Measurements from ENCODE around the gene SIX3.

SIX3 gene

DNA sequence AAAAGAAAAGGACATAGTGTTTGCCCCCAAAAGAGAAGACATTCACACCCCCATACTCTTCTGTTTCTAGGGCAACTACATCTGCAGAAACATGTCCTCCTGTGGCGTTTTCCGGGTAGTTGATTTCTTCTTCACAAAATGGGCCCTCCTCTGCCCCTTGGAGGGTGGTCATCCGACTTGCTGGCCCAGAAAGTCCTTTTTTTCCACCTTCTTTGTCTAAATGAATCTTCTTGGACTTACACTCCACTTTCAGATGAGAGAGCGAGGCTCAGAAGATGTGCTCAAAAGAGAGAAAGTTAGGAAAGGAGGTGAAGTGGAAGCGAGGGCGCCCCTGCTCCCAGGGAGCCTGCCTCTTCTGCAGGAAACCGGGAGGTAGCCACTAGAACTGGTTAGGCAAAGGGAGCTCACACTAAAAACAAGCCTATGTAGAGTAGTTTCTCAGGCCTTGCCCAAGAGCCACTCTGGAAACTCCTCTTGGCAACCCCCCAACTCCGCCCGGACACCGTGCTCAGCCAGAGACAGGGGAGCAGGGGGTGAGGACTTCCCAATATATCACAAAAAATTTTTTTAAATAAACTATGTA lies 10.2 kb upstream of the SIX3 start:
- DNase-seq, result no peak

DNA sequence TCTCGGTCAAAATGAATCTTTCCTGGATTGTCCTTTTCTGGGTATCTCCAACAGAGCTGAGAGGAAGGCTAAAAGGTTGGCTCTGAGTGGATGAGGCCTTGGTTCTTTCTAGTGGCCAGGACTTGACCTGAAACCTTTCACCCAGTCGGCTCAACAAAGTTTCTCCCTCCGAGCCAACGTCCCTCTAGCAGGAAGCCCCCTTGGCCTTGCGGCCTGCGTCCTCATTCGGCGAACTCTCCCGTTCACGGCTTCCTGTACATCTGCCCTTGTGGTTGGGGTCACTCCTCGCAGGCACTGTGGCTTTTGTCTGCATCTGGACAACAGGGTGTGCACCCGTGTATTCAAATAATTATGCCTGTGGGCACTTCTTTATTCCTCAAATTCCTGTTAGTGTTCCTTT lies 9.4 kb upstream of the SIX3 start:
- no peak for DNase-seq

DNA sequence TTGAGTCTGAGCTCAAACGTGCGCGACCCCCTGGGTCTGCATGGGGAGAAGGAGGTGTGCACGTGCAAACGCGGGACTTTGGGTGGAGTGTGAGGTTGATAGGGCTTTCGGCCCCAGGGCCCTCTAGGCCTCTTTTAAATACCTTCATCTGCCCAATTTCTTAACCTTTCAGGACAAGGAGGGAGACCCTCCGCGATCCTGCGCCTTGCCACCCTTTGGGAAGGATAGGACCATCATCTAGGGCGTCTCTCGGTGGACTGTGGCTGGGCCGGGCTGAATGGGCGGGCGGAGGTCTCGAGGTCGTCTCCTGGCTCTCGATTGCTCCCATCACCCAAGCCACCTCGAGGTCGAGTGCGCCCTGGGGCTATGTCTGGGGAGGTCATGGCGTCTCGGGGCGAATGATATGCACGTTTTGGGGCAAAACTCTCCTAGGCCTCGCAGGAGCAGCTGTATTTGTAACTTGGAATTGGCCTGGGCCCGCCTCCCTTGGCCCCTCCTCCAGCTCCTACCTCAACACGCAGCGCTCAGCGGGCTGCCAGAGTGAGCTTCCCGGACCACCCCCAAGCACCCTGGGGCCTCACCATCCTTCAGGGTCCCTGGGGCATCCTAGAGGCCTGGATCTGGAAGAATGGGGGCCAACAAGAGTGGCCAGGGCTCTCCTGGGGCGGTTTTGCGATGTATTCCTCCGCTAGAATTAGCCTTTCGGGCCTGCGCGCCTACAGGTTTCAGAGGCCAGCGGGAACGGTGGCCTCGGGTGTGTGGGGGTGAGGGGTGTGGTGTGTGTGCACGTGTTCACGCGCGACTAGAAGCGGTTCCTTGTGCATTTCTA lies 8.7 kb upstream of the SIX3 start:
- DNase-seq, result peak in 1 of 2 experiments; percentile 3

DNA sequence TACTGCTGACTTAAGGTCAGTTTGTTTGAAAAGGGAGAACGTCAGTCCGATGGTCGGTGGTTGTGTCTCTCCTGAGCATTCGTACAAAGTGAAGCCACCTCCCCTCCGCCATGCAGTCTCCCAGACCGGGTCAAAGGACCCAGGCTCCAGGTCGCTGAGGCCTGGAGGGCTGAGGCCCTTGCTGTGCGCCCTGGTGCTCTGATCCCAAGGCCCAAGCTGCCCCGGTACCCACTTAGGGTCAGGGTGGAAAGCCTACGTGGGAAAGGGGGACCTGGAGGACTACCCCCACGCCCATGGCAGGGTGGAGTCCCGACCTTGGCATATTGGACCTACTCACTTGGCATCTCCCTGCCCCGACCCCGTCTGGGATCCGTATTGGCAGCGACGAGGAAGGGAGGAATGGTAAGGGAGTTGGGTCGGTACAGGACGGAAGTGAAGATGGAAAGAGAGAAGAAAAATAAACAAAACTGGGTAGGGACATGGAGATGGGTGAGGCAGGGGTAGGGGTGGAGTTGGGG lies 8.0 kb upstream of the SIX3 start:
- DNase-seq, result peak in 1 of 2 experiments; percentile 2

DNA sequence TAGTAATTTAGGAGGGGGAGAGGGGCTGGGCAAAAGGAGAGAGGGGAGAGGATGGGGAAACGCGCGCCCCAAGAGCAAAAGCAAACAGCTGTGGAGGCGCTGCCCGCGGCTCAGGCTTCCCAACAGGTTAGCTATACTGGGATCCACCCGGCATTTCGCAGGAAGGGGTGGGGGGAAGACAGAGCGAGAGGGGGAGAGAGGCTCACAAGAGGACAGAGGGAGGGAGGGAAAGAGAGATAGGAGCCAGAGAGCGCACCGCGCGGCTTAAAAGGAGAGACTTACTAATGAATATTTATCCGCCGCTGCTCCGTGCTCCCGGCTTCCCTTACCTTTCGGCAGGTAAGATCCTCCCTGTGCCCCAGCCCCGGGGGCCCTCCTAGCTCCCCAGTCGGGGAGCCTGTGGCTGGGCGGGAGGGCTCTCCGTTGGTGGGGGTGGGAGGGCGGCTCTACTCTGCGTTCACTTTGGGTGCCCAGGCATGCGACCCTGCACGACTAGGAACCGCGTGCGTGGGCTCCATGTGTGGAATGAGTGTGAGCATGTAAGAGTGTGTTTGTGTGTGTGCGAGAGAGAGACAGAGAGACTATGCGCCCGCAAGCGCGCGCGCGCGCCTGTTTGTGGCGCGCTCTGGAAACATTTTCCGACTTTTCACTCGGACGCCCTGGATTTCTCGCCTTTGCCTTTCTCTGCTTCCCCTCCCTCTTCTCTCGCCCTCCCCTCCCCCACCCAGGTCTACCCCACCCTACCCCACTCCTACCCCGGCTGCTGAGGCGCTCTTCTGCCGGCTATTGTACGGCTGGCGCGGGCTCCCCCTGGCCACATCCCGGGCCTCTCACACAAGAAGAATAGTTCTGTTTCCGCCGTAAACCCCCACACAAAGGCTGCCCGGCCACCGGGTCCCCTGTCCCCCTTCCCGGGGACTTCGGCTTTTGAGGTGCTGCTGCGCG lies 7.2 kb upstream of the SIX3 start:
- DNase-seq, result peak in 1 of 2 experiments; percentile 3

DNA sequence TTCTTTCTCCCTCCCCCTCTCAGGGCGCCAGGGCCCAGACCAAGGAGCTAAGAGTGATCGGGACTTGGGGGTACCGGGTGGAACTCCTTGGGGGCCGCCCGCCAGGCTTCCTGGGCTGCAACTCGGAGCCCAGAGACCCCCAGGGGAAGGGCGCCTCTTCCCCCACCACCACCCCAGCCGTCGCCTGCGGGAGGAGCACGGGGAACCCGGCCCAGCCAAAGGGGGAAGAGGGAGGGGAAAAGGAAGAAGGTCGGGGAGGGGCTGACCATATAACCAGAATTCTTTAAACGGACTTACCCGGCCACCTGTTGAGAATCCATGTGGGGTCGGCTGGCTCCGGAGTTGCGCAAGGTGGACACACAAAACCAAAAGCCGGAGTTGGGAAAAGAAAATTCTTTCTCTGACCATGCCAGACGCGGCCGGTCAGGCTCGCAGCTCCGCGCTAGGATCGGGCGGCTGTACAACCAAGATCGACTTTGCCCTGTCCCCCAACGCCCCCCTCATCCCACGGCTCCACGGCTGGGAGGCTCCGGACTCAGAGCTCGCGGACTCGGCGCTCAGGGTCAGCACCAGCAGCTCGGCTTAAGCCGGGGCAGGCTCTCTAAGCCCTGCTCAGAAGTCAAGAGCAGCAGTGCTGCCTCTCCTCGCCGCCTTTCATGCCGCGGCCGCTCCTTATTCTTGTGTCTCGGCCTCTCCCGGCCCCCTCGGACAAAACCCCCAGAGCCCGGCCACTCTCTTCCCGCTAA lies 6.3 kb upstream of the SIX3 start:
- peak in 1 of 2 experiments; percentile 4 for DNase-seq

DNA sequence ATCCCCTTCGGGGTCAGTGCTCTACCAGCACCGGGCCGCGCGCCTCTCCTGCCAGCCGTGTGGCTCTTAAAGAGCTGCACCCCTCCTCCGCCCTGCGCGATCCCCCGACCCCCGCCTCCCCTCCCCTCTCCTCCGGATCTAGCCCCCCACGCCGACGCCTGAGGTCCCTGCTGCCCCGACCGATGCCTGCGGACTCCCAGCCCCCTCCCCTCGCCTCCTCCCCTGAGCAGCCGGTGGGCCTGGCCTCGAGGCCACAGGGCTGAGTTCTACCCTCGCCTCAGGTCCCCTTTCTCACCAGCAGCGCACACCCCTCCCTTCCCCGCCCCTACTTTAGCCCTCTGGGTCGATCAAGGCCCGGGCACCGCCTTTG lies 5.8 kb upstream of the SIX3 start:
- peak in 1 of 2 experiments; percentile 1 for DNase-seq

DNA sequence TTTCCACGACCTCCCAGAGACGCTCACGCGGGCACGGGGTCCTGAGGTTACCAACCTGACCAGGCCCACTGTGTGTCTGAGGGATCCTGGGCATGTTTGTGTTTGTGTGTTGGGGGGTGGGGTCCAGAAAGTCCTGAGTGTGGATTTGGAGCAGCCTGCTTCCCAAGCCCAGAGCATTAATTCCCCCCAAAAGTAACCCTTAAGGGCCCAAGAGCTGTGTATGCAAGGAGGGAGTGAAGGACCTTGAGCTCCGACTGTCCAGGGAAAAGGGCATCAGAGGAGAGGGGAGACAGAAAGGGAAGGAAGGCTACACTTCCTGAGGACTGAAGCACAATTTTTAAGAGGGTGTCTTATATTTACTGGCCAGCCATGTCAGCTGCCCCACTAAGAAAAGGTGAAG lies 5.2 kb upstream of the SIX3 start:
- DNase-seq, result no peak

DNA sequence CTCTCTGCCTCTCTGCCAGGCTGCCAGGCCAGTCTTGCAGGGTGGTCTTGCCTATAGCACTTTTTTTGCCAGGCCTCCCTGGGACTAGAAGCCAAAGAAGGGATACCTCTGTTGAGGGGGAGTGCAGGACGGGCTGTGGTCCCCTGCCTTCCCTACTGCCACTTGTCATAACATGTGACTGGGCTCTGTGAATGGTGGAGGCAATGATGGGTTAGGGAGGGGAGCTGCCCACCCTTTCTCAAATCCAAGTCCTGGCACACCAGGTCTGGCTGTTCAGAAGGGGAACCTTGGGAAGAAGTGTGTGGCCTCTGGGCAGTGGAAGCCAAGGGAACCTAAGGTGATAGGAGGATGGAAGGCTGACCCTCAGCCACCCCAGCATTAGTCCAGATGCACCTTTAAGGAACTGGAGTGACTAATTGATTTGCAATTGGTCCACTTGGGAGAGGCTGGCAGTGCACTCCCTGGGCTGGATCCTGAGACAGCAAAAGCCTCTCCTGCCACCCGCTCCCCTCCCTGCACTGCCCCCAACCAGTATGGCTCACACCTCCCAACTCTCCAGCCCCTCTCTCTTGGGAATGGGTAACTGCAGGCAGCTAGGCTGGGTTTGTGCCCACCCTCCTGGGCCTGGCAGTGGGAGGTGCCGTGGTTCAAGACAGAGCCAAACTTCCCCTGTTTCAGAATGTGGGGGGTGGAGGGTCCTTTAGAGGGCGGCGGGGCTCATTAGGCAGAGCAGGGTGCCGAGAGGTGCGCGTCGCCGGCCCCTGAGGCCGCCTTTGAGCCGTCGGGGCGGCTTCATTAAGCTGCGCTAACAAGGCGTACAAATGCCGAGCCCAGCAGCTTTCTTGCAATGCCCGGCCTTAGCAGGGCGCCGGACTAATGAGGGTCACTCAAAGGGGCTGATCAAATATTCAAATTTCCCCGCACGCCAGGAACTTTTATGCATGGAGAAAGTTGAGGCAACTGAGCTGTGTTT lies 4.5 kb upstream of the SIX3 start:
- no peak for DNase-seq

DNA sequence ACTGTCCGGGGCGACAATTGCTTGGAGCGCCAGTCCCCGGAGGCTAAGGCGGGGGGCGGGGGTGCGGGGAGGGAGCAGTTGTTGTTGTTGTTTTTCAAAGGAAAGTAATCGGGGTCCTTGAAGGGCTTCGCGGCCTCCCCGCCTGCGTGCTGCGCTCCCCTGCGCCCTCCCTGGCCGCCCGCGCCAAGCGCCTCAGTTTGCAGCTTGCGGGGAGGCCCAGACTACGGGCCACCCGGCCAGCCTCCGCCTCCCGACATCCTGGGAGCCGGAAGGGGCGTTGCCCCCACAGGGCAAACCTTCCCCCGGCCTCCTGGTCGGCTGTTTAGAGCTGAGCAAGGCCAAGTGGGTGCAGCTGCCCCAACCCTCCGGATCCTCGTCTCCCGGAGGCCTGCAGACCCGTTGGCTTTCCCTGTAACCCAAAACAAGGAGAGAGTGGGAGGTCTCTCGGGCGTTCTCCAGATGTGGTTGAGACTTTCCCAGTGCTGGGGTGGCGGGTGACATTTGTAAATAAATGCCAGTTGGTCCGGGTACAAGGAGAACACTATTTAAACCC lies 3.7 kb upstream of the SIX3 start:
- DNase-seq, result peak; percentile 30 to 49

DNA sequence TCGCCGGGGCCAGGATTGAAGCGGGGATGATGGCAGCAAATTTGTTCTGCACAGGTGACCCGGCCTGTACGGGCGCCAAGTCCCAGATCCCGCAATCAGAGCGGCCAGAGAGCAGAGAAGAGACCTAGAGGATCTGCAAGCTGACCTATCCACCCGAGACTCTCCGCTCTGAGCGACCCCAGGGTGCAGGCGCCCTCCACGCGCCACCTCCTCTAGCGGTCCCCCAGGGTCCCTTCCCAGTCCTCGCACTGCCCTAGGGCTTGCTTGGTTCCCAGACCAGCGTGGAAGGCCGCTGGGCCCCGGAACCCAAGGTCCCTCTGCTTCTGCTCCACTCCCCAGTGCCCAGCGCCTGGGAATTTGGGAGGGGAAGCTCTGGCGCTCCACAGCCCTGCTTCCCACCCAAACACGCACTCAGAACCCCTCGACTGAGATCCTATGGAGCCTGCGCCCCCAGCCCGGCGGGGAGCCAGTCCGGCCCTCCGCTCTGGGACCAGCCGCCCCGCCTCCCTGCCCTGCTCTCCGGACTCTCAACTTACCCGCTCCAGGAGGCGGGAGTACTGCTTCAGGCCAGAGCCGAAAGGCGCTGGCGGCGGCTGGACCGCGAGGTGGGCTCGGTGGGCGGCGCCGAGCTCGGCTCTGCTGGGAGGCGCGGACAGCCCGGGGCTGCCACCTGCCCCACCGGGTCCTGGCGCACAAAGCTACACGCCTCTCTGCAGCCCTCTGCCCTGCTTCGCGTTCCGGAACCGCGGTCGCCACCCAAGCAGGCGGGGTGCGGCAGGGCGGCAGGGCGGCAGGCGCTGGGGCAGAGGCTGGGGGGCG lies 3.0 kb upstream of the SIX3 start:
- DNase-seq, result peak in 1 of 2 experiments; percentile 2

DNA sequence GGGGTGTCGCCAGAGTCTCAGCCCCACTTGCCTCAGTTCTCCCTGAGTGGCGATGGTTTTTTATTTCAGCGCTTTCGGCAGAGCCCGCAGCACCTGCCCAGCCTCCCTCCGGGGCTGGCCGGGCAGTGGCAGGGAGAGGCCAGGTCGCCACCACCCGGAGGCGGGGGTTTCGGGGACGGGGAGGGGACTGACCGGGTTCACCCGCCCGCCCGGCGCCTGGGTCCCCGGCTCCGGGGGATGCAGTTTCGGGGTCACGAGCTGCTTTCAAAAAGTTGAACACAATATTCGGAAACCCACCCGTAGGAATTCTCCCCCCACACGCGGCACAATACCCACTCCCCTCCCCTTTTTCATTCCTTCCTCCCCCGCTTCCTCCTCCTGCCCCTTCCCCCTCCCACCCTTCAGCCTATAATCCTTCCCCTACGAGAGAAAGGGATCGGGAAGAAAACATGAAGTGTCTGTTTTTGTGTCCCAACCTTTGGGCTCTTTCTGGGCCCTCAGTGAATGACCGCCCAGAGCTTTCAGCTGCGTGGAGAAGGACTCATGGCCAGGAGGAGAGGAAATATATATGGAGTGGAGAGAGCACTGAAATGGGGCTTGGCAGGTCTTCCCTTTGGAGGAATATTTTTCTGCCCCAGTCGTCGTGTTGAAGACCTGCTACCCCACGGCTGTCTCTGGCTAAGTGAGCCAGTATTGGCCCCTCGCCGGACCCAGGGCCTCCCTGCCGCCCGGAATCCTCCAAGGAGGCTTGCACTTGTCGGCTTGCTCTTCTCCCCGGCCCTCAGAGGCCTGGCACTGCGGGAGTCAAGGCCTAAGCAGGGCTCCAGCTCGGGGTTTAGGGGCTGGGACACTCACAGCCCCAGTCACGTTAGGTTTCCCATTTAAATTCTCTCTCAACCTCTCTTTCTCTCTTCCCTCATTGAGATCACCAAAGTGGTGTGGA lies 2.1 kb upstream of the SIX3 start:
- DNase-seq, result no peak

DNA sequence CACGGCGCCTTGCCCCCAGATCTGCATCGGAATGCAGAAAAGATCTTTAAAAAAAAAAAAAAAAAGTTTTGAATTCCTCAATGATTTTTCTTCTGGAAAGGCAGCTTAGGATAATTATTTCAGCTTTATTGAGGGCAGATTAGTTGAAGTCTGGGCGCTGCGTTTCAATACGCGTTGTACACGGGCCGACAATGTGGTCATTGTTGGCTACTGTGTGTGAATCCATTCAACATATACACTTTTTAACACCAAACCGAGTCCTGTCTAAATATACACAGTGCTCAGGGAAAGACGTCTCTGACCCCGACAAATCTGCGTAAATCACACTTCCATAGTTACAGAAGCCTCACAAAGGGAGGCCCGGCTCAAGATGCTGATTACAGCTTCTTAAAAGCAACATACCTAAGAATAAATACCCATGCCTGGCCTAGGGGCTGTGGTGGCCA lies 1.4 kb upstream of the SIX3 start:
- DNase-seq, result no peak

DNA sequence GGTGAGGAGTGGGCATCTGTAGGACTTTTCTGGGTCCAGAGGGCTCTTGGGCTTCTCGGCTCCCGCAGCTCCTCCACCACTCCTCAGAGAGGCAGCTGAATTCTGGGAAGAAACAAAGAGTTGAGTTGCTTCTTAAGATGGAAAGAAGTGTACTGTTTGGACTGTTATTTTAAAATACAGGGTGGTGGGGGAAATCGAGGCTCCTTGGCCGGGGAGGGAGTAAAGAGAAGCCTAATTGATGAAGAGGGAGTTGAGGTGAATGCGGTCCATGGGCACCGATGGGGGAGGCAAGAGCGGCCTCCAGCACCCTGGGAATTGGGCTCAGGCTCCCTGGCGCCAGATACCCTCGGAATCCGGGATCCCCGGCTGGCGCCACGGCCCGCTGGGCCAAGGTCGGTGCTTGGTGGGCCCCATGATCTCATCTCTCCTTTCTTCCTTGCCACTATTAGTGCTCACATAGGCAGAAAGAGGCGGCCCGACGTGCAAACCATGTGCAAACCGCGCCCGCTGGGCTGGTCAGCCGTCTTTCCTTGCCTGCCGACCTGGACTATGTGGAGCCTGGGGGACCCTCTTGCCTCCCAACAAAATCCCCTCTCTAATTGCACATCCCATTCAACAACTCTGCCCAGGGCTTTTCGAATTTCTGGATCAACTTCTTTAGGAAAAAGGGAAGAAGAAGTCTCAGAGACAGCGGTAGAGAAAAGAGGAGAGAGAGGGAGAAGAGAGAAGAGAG lies 604 bp upstream of the SIX3 start:
- peak in 1 of 2 experiments; percentile 7 for DNase-seq

DNA sequence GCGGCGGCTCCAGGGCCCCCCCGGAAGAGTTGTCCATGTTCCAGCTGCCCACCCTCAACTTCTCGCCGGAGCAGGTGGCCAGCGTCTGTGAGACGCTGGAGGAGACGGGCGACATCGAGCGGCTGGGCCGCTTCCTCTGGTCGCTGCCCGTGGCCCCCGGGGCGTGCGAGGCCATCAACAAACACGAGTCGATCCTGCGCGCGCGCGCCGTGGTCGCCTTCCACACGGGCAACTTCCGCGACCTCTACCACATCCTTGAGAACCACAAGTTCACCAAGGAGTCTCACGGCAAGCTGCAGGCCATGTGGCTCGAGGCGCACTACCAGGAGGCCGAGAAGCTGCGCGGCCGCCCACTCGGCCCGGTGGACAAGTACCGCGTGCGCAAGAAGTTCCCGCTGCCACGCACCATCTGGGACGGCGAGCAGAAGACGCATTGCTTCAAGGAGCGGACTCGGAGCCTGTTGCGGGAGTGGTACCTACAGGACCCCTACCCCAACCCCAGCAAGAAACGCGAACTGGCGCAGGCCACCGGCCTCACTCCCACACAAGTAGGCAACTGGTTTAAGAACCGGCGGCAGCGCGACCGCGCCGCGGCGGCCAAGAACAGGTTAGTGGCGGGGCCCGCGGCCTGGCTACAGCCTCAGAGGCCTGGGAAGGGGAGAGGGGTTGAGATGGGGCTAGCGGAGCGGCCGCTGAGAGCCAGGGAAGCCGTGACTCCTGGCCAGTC lies 965 bp downstream of the SIX3 start:
- peak in 1 of 2 experiments; percentile 24 for DNase-seq

DNA sequence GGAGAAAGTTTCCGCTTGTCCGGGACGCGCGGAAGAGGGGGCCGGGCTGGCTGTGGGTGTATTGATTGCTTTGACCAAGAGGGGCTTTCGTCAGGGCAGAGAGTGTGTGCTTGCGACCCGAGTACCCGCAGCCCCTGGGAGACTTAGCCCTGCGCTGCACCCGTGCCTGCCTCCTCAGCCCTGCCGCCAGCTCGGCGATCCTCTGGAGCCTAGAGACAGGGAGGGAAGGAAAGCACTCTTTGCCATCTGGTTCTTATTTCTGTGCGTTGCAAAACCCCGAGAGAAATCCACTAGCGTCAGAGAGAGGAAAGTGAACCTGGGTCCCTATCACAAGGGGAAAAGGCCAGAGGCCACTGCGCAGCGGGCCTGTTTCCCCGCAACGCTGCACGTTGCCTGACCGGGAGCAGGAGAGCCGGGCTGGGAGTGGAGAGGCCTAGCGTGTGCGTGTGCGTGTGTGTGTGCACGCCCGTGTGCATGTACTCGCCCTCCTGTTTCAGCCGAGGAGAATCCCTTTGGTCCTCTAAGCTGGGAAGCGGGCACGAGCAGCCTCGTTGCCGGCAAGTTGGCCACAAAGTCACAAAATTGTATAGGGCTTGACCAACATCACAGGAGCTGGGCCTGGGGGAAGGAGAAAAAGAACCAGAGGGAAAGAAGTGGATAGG lies 1.7 kb downstream of the SIX3 start:
- DNase-seq, result peak in 1 of 2 experiments; percentile 5

DNA sequence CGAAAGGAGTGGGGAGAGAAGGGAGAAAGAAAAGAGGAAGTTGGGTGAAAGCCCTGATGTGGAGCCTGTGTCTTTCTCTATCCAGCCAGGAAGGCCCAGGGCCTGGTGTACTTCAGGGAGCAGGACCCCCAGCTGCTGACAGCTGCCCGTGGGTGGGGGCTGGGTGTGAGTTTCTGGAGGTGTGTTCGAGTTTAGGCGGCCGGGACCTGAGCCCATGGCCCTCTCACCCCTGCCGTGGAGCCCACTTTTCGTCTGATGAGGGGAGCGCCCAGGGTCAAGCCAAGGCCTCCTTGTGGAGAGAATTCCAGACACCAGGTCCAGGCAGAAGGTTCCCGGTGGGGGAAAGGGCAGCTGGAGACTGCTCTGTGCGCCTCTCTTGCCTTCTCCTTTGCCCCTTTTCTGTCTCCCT lies 2.2 kb downstream of the SIX3 start:
- DNase-seq, result peak in 1 of 2 experiments; percentile 5
